GM08714 (cell line): ENCODE results near the gene DNAH17.

Experiments
- H3K4me3 ChIP-seq: fragments of 200-500 bp; sonication (Bioruptor generic); 2 replicates; pipeline ENCODE4 v1.5.1; 2014; ENCODE audit warnings: mild to moderate bottlenecking, low read length, inconsistent platforms
- ZNF274 ChIP-seq: IDR thresholded peaks from 2 replicates; pipeline ENCODE4 v1.6.1; 2012; ENCODE audit warnings: mild to moderate bottlenecking, low read depth, low read length

The DNAH17 gene

DNA sequence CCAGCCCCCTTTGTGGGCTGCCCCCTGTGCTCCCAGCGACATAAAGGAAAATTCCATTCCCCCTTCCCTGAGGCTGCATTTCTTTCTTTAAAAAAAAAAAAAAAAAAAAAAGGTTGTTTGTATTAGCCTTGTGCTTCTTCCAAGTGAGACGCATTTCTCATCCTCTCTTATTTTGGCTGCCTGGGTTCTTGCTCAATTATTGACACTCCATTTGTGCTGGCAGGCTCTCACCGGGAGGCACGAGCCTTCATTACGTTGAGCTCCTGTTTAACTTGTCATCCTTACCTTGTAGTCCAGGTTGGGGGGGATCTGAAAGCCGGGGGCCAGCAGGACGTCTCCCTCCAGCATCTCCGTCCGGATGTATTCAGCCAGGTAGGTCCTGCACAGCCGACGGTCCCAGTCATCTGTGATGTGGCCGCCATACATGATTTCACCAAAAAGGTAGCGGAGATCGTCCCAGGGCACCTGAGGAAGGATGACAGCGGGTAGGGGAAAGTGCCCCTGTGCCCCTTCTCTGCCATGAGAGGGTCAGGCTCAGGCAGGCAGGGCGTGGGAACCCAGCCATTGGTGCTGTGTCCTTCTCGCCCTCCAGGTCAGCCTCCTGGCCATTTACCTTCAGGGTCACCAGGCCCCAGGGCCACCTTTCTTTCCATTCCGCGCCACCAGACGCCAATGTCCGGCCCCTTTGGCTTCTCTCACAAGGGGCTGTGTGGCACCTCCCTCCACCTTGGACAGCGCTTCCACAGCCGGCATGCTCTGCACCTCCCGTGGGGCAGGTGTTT lies 148.2 kb downstream of the DNAH17 start:
- no peak for TF ChIP-seq ZNF274
- no peak overlapping the region for H3K4me3 ChIP-seq

DNA sequence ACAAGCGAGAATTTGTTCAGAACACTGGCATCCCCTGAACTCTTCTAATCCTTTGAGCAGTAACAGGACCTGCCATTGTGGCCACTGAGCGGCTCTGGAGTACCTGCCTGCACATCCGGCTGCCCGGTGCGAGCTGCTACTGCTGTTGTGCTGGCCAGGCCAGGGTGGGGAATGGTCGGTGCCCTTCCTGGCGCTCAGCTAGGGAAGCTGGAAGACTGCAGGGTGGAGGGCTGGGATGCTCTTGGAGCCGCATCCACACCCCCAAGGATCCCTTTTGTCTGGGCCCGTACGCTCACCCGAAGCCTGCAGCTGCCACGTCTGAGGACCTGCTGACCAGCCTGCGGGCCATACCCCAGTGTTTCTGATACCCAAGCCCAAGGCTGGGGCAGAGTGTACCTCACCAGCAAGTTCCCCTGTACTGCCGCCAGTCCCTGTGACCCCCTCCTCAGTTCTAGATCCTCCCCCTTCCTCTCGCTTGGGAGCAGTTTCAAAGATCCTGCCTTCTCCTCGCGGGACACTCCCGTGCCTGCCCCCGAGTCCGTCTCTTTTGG lies 149.1 kb downstream of the DNAH17 start:
- no peak for TF ChIP-seq ZNF274
- H3K4me3 ChIP-seq: no peak overlapping the region

DNA sequence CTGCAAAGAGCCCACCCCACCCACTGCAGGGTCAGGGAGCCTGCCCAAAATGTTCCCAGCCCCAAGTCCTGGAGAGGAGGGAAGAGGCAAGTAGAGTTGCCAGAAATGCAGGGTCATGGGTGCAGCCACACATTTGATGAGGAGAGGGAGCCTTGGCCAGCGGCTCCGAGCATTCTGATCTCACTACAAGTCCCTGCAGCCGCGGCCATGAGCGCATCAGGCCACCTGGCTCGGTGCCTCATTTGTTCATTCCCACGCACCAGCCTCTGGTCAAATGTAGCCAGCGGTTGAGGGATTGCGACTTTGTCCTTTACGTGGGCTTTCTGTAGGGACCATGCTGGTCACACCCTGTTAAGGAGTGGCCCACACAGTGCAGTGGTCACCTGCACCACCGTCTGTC lies 150.1 kb downstream of the DNAH17 start:
- TF ChIP-seq ZNF274: no peak
- no peak overlapping the region for H3K4me3 ChIP-seq

DNA sequence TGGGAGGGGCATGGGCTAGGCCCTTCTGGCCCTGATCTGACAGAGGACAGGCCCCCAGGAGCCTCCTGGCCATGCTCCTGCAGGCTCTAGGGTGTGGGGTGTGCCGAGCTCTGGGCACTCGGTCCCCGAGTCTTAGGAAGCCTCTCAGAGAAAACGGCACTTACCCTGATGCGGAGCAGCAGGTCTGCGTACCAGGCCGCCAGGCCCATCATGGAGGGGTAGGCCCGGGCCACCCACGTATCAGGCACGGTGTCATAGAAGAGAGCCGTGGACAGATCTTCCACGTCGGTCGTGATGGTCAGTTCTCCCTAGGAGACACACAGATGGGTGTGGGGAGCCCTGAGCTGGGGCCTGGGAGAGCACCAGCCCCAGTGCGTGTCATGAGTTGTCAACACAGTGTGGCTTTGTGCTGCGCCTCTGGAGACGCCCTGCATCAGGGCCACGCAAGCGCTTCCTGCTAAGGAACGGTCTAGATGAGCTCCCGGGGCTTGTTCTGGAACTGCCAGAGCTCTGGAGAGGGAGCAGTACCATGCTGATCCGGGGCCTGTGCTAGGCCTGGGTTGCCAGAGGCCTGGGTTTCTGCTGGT lies 150.8 kb downstream of the DNAH17 start:
- no peak for TF ChIP-seq ZNF274
- no peak overlapping the region for H3K4me3 ChIP-seq

DNA sequence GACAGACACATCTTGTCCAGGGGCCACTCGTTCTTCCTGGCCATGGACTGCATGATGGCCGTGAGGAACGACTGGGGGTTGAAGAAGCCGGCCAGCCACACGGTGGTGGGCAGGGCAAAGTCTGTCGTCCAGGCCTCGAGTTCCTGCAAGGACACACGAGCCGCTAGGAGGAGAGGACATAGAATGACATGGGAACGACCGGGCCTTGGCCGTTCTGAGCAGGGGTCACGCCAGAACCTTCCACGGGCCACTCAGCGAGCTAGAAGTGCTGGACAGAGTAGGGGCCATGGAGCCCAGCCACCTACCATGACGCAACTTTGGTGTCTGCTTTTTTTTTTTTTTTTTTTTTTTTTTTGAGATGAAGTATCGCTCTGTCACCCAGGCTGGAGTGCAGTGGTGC lies 151.8 kb downstream of the DNAH17 start:
- no peak overlapping the region for H3K4me3 ChIP-seq
- TF ChIP-seq ZNF274: no peak

DNA sequence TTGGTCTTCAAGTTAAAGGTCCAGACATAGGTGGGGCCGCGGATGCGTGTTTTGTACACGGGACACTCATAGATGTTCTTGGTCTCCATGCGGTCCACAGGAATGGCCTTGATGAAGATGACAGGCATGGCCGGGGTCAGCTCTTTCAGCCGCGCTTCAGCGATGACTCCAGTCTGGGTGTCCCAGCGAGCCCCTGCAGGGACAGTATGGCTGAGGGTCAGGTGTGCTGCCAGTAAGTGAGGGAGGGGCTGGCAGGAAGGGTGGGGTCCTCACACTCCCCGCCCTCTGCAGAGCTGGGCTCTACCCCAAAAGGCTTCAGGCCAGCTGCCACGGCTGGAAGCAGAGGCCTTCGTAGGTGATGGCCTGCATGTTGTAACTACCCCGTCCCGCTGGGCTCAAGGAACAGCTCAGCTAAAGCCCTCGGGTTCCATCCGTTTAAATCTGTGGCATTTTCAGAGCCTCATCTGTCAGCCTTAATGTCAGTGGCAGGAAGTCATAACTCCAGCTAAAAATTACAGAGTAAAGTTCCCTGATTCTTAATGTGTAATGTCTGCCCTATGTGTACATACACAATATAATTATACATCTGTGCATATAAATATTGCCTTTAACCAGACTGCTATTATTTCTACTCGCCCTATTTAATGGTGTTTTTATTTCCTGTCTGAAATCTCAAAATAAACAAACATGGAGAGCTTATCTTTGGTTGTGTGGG lies 153.1 kb downstream of the DNAH17 start:
- H3K4me3 ChIP-seq: no peak overlapping the region
- TF ChIP-seq ZNF274: no peak

GRCh38 chr17:78422872-78423588 lies 154.2 kb downstream of the DNAH17 start:
- TF ChIP-seq ZNF274: no peak
- no peak overlapping the region for H3K4me3 ChIP-seq

DNA sequence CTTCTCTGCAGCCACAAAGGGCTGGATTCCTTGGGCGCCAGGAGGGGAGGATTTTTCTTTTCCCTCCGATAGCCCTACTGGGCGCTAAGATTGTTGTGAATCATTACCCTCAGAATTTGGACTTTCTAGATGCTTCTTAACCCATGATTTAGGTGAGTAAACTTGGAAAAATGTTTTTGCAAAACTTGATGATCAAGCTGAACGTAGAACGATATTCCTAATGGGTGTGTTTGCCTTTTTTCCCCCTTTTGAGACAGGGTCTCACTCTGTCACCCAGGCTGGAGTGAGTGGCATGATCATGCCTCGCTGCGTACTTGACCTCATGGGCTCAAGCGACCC lies 155.0 kb downstream of the DNAH17 start:
- no peak overlapping the region for H3K4me3 ChIP-seq
- no peak for TF ChIP-seq ZNF274

DNA sequence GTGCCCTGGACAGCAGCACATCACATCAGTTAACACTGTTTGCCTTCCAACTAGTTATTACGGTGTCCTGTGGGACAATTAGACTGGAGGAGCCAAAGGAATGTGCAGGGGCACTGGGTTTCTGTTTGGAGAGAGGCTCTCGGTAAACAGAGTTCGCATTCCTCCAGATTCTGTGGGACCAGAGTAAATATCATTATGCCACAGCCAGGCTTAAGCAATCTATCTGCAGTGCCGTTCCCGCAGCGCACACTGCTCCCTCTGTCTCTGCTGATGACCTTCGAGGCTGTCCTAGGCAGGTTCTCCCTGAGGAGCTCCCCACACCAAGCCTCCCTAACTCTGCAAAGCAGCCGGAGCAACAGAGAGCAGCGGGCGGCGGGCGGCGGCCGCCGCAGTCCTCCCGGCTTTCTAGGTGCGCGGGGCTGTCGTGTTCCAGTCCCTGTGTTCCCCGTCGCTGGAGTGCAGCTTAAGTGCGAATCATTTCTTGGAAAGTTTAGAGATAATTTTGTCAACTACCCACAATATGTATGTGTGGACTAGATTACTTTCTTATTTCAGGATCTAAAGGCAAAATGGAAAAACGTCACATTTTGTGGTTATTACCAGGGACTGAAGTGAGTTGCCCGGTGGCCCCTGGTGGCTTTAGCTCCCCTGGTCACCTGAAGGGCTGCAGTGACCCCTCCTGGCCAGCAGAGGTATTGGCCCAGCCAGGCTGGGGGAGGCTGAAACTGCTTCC lies 155.5 kb downstream of the DNAH17 start:
- TF ChIP-seq ZNF274: no peak
- H3K4me3 ChIP-seq: no peak overlapping the region

DNA sequence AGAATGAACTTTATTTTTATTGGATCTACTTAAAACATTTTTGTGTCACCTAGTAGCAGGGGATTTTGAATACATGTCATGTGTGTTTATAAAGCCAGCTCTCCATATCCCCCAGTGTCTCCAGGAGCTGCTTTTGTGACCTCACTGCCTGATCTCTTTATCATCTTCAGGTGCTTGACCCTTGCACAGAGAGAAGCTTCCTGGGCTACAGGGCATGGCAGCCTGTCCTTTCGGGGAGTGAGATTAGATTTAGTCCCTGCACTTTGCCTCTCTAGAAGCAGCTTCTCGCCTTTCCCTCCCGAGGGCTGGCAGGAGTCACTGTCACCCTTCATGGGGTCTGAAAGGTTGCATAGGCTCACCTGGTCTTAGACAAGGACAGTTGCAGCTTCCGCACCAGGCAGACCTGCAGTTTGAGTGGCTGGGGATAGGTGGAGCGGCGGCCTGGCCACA lies 156.1 kb downstream of the DNAH17 start:
- no peak overlapping the region for H3K4me3 ChIP-seq
- TF ChIP-seq ZNF274: no peak

DNA sequence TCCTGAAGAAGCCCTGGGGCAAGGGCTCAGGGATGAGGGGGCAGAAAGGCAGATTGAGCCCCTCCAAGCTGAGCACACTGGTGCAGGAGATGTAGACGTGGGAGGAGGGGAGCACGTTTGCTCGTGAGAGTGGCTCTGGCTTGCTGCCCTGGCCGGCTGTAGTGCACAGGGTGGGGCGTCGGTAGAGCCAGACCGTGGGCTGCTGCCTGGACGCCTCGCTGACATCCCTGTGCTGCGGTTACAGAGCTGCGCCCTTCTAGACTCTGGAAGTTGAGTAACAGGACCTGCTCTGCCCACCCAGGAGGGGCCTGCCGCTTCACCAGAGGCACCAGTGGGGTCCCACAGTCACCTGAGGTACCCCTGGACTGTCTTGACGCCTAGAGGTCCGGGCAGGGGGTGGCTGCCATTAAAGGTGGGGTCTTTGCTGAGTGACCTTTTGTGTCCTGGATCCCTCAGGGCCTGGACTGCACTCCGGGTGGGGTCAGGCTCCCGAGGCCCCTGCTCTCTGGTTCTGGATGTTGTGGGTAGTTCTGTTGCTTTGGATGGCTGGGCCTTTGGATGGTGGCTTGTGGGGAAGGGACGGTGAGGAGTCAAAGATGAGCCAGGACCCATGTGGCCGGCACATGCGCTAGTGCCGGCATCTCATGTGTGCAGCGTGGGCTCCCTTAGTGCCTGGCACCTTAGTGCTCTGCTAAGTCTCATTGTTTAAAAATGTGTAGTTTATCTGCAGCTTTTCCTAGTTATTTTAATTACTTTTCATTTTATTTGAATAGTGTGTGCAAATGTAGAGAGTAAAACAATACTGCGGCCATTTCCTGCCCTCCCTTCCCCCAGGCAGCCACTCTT lies 157.0 kb downstream of the DNAH17 start:
- TF ChIP-seq ZNF274: no peak
- no peak overlapping the region for H3K4me3 ChIP-seq

DNA sequence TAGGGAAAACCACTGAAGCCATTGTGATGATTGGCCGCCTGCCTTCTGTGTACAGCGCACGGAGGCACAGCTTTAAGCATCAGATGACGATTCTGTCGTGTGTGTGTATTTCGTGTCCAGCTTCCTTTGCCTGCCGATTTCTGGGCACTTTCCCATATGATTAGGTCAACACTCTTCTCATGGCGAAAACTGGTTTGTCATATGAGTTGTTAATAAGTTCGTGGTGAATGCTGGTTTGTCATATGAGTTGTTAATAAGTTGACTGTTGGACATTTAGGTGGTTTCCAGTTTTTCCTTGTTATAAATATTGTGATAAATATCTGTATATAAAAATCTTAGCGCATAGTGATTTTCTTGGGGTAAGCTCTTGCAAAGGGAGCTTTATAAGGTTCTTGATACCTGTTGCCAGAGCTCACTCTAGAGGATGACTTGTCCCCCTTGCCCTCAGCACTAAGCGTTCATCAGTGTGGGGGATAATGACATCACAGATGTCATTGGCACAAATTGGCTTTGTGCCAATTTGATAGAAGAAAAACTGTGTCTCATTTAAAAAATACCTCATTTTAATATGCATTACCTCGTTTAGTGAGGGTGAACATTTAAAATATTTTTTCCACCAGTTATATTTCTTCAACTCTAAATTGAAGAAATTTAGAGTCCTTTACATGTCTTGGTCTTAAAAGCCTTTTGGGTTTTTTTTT lies 158.7 kb downstream of the DNAH17 start:
- H3K4me3 ChIP-seq: no peak overlapping the region
- no peak for TF ChIP-seq ZNF274

- no peak overlapping the region for H3K4me3 ChIP-seq
- no peak for TF ChIP-seq ZNF274
These were observed 159.7 kb downstream of the DNAH17 start for GRCh38 chr17:78417531-78417909.
